Right lobe of liver (tissue), 4 donors: ENCODE data around the gene IFNL4.

Experiments
- POLR2A ChIP-seq: fragments of 450-650 bp; IDR thresholded peaks from one replicate; pipeline ENCODE4 v1.6.1; 2017; ENCODE audit warnings: antibody characterized with exemption, mild to moderate bottlenecking
- TF ChIP-seq, protein P1 (sequence below), 4 donors: fragments of 200-600 bp in 3 of 4; fragments of 450-650 bp in 1 of 4; IDR thresholded peaks; one replicate each; pipeline versions ENCODE4 v1.5.1 to v1.8.0; 2016 to 2022; ENCODE audit warnings: antibody characterized with exemption in 4 of 4, mild to moderate bottlenecking in 2 of 4
- donor health status: DM: no; HTN: no; CAD: no.
- donor health status: DM: no; HTN: no; CAD: no.
- donor health status: DM: no; HTN: yes; CAD: no.

DNA sequence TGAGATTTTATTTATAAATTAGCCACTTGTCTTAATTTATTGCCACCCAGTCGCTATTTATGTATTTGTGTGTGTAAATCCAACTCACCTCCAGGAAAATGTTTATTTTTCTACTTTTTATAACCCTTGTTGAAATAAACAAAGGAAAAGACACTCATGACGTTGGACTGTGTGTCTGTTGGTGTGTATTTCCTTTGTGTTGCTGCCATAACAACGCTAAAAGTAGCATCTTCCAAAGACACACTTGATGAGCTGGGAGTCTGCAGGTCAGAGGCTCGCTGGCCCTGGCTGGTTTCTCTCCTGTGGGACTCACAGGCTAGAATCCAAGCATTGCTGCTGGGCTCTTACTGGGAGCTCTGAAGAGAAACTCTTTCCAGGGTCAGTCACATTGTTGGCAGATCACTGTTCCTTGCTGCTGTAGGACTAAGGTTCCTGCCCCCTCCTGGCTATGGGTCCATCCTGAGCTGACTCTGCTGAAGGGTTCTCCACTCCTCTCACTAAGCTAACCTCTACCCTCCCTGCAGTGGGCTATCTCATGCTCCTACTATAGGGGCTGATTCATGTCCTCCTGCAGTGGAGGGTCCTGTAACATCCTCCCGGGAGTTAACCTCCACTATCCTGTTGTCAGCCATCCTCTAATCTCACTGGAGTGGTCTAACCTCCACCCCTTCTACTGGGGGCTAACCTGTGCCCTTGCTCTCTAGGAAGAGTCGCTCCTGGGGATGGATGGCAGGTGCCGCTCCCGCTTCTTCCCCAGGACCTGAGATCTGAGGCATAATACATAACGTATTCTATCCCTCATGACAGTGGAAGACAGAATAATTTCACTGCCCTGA, 21.6 kb upstream of the IFNL4 start:
- TF ChIP-seq POLR2A: no peak
- TF ChIP-seq, protein P1, sequence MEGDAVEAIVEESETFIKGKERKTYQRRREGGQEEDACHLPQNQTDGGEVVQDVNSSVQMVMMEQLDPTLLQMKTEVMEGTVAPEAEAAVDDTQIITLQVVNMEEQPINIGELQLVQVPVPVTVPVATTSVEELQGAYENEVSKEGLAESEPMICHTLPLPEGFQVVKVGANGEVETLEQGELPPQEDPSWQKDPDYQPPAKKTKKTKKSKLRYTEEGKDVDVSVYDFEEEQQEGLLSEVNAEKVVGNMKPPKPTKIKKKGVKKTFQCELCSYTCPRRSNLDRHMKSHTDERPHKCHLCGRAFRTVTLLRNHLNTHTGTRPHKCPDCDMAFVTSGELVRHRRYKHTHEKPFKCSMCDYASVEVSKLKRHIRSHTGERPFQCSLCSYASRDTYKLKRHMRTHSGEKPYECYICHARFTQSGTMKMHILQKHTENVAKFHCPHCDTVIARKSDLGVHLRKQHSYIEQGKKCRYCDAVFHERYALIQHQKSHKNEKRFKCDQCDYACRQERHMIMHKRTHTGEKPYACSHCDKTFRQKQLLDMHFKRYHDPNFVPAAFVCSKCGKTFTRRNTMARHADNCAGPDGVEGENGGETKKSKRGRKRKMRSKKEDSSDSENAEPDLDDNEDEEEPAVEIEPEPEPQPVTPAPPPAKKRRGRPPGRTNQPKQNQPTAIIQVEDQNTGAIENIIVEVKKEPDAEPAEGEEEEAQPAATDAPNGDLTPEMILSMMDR (IDR thresholded peaks at IDR 0.05): no peak
